Measurements from ENCODE around the gene DYNC2H1.

DNA sequence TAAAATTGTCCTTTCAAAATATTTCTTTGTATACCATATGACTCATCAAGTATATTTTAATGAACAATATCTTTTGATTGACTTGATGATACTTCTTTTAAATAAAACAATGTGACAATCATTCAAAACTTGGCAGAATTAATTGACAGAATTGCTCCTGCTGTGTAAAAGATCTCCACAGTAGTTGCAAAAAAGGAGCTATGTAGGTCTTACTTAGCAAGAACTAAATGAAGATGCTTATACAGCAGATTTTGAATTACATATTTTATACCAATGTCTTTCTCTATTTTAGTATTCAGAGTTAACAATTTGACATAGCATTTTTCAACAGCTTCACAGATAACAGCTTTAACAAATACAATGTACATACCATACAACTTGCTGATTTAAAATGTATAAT lies 144.9 kb downstream of the DYNC2H1 start:
- TF ChIP-seq POLR2A (IDR thresholded peaks at IDR 0.05): no peak
- TF ChIP-seq, protein P1, sequence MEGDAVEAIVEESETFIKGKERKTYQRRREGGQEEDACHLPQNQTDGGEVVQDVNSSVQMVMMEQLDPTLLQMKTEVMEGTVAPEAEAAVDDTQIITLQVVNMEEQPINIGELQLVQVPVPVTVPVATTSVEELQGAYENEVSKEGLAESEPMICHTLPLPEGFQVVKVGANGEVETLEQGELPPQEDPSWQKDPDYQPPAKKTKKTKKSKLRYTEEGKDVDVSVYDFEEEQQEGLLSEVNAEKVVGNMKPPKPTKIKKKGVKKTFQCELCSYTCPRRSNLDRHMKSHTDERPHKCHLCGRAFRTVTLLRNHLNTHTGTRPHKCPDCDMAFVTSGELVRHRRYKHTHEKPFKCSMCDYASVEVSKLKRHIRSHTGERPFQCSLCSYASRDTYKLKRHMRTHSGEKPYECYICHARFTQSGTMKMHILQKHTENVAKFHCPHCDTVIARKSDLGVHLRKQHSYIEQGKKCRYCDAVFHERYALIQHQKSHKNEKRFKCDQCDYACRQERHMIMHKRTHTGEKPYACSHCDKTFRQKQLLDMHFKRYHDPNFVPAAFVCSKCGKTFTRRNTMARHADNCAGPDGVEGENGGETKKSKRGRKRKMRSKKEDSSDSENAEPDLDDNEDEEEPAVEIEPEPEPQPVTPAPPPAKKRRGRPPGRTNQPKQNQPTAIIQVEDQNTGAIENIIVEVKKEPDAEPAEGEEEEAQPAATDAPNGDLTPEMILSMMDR (IDR thresholded peaks at IDR 0.05 in 8 of 11, conservative IDR thresholded peaks at IDR 0.05 in 3 of 11): no peak

Measured in spleen (tissue), 7 donors.